Lung microvascular endothelial cell (primary cell): ENCODE measurements around the gene PYGL. TPM values are rescaled to one million over a fixed set of nuclear protein-coding genes. Genes with fewer than 3 reads are reported as not detected.

Experiments
- DNase-seq, 2 donors: peaks; one replicate each; pipeline versions ENCODE4 v3.0.0 to v3.0.0-alpha.2; 2010; ENCODE audit warnings: low read depth in 2 of 2
- total RNA-seq: library from RNA; depleted of rRNA; stranded (reverse); fragments of >200 nt; gene quantifications from 2 replicates; pipeline ENCODE4 v1.2.1, GENCODE V29; 2014

PYGL gene
- total RNA-seq, 1 donor from 2014 or later = 71.6 TPM

GRCh38 chr14:50875359-50876070 is 68.8 kb downstream of the PYGL start:
- DNase-seq = no peak

DNA sequence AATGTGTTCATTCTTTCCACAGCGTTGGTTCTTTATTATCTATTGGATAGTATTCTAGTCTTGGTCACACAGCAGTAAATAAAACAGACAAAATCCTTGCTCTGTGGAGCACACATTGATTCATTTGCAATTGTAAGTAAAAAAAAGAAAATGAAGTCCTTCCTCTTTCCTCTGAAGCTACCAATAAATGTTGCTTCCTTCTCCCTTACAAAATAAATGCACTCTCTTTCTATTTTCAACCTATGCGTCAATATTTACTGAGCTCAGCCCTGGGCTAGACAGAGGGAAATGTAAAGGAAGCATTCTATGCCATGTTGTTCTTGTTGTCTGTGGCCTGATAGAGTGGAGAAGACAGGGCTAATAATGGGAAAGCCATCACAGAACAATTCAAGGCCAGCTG is 69.5 kb downstream of the PYGL start:
- DNase-seq = no peak

DNA sequence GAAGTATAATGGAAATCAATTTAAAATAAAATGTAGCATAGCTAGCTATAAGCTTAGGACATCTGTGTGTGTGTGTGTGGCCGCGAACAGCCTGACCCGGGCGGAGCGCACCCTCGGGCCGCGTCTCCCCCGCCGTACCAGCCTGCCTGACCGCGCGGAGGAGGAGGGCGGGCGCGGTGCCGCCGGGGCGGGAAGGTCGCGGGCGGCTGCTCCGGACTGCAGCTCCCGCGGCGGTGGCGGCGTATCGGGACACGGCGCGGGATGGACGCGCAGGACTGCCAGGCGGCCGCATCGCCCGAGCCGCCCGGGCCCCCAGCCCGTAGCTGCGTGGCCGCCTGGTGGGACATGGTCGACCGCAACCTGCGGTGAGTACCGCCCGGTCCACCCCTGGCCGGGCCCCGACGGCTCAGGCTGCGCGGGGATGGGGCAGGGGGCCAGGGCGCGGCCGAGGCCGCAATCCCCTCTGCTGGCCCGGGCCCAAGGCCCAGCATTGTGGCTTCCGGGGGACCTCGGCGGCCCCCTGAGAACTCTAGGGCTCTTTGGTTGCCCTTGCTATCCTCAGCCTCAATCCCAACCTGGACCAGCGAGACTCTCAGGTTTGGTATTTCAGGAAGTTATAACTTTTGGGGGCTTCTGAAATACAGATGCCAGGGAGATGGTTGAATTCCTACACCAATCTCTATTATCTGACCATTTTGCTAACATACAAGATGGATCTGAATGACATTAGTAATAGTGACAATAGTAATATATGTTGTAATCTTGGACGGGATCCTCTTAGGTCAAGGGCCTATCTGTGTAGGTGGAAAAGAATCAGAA is 72.2 kb downstream of the PYGL start, which contains the start of gene ABHD12B:
ABHD12B (plus strand) TSS at position 140 of the 819 bp plus-strand sequence; CDS start at position 262, 122 bp downstream.
- no peak for DNase-seq

DNA sequence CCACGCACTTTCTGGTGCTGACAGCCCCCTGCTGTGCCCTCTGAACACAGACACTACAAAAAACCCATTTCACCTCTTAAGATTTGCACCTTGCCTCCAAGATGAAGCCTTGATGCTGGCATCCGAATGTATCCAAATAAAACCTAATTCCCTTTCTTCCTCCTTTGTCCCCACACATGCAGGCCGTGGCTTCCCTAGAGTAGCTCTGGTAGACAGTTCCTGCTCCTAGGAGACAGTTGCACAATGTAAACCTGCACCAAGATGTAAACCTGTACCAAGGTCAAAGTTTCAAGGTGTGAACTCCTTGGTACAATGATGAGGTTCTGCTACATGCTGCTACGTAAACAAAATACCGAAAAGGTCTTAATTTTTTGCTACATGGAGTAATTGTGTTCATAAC is 73.1 kb downstream of the PYGL start:
- DNase-seq = no peak

DNA sequence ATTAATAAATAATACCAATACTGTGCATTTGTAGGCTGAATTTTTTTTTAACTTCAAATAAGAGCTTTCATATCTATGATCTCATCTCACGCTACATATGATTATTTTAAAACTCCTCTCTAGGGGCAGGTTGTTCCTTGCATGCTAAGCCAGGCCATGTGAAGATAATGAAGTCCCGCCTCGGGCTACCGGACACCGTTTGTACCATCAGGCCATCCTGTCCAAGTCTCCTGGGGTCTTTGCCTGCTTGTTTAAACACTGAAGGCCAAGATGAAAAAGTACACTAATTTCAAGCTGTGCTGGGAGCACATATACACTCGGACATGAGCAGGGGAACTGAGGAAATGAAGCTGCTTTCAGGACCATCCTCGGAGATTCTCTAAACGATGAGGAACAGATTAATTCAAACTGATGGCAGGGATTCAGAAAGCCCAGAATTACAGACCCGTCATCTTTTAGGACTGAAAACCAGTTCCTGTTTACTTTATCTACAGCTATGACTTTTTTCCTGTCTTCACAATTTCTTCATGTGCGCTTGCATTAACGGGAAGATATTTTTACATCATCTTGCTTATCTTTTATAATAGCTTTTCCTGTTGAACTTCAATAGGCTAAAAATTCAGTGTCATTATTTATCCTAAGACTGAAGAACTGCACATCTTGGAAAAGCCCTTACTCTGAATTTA is 78.7 kb downstream of the PYGL start:
- peak in 1 of 2 donors; percentile 70 for DNase-seq

GRCh38 chr14:50864946-50865345 is 79.3 kb downstream of the PYGL start:
- no peak for DNase-seq

- no peak for DNase-seq
Measured at GRCh38 chr14:50864237-50864636, 80.0 kb downstream of the PYGL start.

DNA sequence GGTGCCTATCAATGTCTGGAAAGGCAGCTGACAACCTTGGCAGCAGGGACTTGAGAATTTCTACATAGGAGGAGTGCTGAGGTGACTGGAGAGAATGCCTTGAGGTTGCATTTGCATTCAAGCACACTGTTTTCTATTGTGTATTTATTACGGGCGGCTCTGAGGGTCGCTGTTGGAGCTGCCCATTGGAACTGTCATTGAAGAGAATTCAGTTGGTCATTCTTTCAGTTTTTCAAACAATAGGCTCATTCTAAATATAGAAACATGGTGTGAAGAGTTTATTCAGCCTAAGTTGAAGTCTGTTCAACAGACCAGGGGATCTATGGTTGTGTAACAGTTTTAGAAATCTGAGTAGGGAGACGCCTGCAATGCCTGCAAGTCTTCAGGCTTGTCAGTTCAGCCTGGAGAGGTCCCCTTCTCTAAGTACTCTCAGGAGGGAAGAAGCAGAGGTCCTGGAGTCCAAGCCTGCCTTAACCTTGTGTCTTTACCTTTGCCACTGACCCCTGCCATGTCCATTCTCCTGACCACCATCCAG is 82.2 kb downstream of the PYGL start:
- DNase-seq = no peak

GRCh38 chr14:50860478-50861086 is 83.7 kb downstream of the PYGL start:
- peak; percentile 81 to 87 for DNase-seq

GRCh38 chr14:50859296-50859624 is 85.0 kb downstream of the PYGL start:
- no peak for DNase-seq

- no peak for DNase-seq
Measured at GRCh38 chr14:50856660-50857059, 87.6 kb downstream of the PYGL start.

- DNase-seq = no peak
Measured at GRCh38 chr14:50855558-50855957, 88.7 kb downstream of the PYGL start.

Other genes with a start within 250 kb of the PYGL start
- gene NIN, start 113.3 kb downstream of the PYGL start, total RNA-seq = 21.8 and 22.0 TPM in 2 replicates
- not detected in 2 replicates for gene ABHD12B, start 72.4 kb downstream of the PYGL start, total RNA-seq
- under 0.01 TPM in 1 of 2 replicates, not detected in the other for gene TRIM9, start 150.6 kb upstream of the PYGL start, total RNA-seq